GM18858 (cell line): Measurements from ENCODE around the gene GRM4.

Experiments used
- ATAC-seq: cut with Tn5 transposase; IDR thresholded peaks from one replicate; pipeline ENCODE4 v1.9.1; 2021; ENCODE audit not compliant: unreplicated experiment

Gene GRM4

DNA sequence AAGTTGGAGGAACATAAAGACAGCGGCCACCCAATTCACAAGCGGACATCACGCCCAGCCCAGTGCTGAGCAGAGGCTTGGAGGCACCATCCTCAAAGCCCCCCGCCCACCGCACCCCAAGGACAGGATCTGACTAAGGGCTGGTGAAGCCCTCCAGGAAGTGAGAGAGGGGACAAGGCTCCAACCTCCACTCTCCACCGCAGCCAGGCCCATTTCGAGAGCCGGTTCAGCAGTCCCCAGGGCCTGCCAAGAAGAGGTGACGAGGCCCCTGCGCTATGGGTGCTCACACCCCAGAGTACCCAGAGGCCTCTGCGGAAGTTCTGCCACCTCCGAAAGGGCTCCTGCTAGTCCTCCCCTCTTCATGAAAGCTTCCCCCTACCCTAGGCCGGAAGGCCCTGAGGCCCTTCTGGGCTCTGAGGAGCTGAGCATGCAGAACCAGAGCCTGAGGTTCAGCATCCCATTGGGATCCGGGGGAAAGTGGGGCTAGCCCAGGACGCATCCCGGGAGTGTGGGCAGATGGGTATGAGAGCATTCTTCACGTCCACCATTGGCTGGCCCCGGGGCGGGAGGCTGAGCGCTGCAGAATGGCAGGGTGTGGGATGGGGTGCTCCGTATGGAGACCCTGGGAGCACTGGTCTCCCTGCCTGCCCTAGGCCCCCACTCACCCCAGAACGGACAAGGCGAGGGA is 2.5 kb downstream of the GRM4 start:
- ATAC-seq: no peak

- ATAC-seq: no peak
These were observed 3.6 kb downstream of the GRM4 start for GRCh38 chr6:34142061-34142998.

- ATAC-seq: no peak
These were observed 5.8 kb downstream of the GRM4 start for GRCh38 chr6:34140075-34140474.

DNA sequence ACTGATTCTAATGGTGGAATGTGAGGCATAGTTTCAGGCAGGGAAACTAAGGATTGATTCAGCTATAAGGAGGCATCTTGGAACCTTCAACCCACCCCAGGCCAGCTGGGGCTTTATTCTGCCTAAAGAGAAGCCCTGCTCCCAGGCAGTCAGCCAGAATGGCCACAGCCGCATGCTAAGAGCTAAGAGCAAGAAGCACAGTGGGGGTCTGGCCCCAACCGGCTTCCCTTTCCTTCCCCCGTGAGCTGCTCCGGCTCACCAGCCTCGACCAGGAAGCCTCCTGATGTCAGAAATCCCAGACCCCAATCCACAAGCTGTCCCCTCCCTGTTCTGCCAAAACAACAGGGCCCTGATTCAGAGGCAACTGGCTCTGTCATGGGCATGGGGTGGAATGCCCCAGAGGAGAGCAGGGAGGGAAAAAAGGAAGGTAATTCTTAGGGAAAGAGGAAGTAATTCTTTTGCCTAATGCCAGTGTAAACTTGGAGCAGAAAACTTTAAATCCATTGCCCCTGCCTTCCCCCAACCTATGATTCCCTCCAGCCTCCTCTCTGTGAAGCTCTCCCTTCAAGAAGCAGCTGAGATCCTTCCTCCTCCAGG is 6.9 kb downstream of the GRM4 start:
- no peak for ATAC-seq

GRCh38 chr6:34138191-34138590 is 7.7 kb downstream of the GRM4 start:
- no peak for ATAC-seq

GRCh38 chr6:34135541-34135940 is 10.3 kb downstream of the GRM4 start:
- no peak for ATAC-seq

DNA sequence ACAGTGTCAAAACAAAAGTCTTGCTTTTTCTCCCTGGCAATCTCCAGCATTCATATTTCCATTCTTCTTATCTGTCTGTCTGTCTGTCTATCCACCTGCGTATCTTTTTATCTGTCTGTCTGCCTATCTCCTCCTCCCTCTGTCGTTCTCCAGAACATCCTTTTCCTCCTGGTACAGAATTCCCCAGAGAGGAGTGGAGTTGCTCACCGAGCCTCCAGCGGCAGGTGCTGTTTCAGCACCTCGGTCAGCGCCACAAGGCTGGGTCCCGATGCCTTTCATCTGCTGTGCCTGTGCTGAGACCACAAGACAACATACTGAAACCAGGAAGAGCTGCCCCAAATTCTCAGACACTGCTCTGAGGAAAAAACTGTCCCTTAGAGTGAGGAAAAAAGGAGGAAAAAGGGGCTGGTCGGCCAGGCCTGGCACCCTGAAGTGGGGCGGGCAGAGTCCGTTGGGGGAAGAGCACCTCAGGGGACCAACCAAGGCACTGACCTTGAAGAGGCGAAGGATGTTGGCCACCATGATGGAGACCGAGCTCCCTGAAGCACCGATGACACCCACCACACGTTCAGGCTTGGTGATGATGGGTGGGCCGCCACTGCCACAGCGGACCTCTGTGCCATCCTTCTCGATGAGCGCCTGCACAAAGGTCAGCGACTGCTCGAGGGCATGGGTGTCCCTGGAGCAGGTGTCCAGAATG is 13.3 kb downstream of the GRM4 start:
- ATAC-seq: no peak

DNA sequence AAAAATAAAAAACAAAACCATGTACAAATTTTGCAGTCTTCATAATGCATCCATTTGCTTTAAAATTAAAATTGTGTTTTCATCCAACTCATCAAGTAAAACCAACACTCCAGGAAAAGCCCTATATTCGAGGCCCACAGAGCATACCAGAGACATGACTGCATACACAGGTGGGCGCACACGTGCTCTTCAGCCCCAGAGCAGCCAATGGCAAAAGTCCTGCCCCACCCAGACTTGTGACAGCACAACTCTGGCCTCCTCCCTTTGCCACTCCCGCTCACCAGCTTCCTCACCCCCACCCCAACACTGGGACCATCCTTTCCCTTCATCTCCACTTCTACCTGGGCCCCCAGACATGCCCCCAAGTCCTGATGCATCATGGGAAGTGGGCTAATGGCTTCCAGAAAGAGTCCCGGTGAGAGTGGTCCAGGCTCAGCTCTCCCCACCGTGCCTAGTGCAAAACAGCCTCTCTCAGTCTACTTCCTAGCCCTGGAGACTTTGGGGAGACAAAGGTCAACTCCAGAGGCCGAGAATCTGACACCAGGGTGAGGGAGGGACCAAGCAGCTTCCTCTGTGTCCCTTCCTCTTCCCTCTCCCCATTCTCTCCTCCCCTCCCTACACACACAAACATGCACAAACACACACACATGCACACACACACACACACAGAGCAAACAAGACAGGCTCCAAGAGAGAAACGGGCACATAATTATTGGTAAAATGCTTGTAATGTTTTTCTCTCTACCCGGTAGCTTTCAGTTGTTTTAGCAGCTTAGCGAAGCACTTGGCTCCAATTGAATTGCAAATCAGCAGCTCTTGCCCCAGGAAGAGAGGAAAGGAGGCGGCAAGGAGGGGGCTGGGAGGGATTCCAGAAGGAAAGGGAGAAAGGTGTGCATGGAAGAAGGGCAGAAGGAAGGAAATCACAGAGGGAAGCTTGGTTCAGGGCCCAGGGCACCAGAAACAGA is 14.3 kb downstream of the GRM4 start:
- ATAC-seq: no peak

- no peak for ATAC-seq
These were observed 15.0 kb downstream of the GRM4 start for GRCh38 chr6:34130862-34131261.

- no peak for ATAC-seq
These were observed 16.1 kb downstream of the GRM4 start for GRCh38 chr6:34129753-34130152.

DNA sequence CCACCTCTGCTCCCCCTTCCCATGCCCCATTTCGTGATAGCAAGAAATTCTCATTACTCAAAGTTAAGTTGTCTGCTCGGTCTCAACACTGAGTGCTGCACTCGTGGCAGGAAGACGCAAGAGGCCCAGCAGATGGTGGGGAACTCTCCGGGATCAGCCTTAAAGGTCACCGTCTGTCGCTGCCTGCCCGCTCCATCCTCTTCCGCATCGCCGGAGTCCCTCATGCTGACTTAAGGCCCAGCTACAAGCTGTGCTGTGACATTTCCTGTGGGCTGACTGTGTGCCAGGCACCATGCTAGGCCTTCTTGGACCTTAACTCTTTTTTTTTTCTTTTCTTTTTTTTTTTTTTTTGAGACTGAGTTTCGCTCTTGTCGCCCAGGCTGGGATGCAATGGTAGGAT is 17.8 kb downstream of the GRM4 start:
- ATAC-seq: no peak

DNA sequence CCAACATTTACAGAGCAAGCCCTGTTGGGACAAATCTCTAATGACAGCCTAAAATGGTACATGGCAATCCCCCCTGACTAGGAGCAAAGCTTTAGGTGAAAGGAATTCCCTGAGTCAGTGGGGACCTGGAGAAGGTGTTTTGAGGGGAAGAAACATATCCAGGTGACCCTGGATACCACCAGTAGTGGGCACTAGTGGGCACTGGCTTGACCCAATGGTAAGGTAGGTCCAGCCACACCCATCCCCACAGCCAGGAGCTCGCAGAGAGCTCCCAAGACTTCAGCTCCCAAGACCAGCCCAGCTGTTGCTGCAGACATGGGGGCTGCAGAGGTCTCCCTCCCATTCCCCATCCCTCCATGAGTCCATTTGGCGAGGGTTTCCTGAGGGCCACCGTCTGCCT is 19.5 kb downstream of the GRM4 start:
- no peak for ATAC-seq

- ATAC-seq: no peak
These were observed 19.9 kb downstream of the GRM4 start for GRCh38 chr6:34125939-34126338.

DNA sequence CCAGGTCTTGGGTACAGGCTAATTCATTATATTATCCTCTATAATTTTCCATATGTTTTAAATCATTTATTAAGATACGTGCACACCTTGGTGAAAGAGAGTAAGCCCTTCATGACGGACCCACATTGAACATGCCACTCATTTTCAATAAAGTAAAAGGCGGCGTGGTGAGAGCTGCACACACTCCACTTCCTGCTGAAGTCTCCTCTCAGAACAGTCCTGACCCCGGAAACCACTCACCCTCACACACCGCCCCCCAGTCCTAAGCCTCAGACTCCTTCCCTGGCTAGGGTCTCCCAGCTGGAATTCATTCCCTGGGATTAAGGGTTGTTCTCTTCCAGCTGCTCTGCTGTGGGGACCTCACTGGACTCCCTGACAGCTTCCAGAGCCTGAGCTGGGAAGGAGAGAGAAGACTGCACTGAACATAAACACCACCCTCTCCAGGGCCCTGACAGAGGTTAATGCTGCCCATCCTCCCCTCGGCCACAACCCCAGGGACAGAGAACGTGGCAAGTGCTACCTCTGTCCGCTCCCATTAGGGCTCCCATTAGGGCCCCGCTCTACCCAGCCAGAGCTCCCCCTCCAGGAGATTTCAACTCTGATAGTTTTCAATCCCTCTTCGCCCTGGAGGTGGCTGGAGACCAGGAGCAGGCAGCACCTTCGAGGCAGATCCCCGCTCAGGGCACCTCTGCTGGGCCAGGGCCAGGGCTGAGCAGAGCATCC is 24.8 kb downstream of the GRM4 start:
- no peak for ATAC-seq

DNA sequence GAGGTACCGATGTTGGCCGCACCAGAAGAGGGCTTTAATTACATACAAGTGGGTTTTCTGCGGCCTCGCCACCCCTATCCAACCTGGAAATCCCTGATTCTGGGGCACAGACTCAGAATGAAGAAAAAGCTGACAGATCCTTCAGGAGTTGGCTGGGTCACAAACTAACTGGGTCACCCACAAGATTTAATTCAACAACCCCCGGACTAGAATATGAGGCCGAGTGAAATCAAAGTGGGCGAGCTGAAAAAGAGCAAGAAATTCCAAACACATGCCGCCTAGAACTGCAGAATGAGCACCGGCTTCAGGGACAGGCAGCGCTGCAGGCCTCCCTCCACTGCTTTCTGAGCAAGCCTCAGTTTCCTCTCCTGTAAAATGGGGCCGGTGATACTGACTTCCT is 30.0 kb downstream of the GRM4 start:
- no peak for ATAC-seq

DNA sequence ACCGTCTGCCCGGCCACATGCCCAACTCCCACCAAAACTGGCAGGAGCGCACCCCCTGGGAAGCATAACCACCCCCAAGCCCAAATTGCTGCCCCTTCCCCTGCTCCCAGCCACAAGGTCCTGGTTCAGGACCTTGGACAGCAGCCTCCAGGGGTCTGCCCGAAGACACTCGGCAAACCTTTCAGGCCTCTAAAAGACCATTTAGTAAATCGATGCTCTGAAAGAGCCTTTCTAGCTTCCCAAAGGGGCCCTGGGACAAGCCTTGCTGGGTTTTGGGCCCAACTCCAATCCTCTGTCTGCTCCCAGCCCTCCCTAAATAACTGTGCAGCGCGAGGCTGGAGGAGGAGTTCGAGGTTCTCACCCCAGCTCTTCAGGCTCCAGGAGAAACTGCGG is 30.5 kb downstream of the GRM4 start:
- no peak for ATAC-seq

DNA sequence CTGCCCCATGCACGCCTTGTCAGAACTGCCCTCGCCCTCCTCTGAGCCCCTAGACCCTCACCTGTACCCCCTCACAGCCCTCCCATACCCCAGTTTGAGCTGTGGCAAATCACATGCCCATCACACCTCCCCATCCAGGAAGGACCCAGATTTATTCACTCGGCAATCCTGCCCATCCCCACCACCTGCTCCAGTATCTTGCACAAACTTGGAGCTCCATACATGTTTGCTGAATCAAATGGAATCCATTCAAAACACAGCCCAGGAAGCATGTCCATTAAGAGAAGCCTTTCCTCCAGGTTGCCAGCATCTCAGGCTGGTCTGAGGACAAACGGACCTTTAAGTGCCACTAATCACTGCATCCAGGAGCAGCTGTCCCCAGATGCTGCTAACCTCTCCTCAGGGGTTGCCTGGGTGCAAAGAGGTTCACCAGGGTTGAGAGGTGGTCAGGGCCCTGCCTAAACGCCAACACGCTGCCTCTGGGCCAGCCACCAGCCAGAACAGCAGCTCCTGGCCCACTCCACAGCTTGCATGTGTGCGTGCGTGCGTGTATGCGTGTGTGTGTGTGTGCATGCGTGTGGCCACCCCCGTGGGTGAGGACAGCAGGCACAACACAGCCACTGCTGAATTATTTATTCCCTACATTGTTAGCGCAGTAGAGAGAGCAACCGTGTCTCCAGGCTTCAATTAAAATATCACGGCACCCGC is 31.0 kb downstream of the GRM4 start:
- no peak for ATAC-seq

GRCh38 chr6:34113532-34113931 is 32.4 kb downstream of the GRM4 start:
- ATAC-seq: no peak

DNA sequence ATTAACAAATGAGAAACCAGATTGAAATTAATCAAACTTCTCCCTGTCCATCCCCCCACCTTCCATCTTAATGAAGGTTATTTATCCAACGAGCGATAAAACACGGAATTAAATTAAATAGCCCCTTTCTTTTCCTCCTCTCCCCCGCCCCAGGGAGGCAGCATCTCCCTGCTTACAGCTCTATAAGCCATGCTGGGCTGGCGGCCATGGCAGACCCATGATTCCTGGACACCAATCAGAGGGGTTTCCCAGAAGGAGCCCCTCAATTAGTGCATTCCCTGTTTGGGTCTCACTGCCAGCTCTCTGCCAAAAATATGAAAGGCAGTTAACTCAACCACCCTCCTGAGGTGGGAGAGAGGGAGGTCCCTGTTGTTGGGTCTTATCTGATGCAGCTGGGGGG is 33.8 kb downstream of the GRM4 start:
- no peak for ATAC-seq
